ENCODE data around the gene NFKBIA. TPM values are rescaled to one million over a fixed set of nuclear protein-coding genes. Genes with fewer than 3 reads are reported as not detected.
"Not testable (repeated sequence)": the region's sequence is repeated elsewhere in the genome, so short reads cannot be mapped to it uniquely, and the experiment has no call there.

The NFKBIA gene
- total and polyA plus RNA-seq, 11 donors, result 42.7 to 193 (median 64.3) TPM

DNA sequence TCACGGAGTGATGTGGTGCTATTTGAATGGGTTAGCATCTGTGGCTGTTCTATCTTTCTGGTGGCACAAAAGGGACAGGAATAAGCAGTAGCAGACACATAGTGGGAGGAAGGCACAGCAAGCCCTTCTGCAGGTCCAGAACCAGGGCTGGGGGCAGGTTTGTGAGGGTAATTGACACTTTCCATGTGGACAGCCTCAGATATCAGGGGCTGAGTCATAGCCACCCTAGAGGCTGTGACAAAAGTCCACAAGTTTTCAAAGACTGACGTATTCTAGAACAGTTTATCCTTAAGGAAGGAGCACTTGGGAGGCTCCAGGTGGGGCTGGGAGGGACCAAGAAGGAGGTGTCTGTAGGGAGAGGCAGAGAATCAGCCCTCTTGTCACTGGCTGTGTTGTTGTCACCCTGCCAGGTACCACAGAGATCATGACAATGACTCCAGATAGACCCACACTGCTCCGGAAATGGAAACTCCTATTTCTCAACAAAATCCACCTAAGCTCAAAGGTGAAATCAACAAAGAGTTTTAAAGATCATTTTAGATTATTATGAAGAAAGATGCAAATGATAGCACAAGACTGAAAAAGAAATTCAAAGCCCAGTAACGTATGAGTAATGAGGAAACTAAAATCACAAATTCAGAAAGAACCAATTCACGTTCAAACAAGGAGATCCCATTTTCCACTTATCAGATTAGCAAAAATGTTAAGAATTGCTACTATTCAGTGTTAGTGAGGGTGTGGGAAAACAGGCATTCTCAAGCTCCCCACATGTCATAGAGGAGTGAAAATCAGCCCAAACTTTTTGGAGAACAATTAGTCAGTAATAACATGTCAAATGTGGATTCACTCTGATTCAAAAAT lies 48.3 kb downstream of the NFKBIA start:
- intact Hi-C loops (cut with DNase I), result no loop called here
- TF ChIP-seq, protein P1, sequence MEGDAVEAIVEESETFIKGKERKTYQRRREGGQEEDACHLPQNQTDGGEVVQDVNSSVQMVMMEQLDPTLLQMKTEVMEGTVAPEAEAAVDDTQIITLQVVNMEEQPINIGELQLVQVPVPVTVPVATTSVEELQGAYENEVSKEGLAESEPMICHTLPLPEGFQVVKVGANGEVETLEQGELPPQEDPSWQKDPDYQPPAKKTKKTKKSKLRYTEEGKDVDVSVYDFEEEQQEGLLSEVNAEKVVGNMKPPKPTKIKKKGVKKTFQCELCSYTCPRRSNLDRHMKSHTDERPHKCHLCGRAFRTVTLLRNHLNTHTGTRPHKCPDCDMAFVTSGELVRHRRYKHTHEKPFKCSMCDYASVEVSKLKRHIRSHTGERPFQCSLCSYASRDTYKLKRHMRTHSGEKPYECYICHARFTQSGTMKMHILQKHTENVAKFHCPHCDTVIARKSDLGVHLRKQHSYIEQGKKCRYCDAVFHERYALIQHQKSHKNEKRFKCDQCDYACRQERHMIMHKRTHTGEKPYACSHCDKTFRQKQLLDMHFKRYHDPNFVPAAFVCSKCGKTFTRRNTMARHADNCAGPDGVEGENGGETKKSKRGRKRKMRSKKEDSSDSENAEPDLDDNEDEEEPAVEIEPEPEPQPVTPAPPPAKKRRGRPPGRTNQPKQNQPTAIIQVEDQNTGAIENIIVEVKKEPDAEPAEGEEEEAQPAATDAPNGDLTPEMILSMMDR (IDR thresholded peaks at IDR 0.05), result no peak
- TF ChIP-seq POLR2A (IDR thresholded peaks at IDR 0.05), result no peak
- peak overlapping the region in 1 of 12 donors; percentile 10 for H3K27ac ChIP-seq
- DNase-seq, result no peak
- no peaks in the 10 kb centered on the region for H3K27me3 ChIP-seq
- H3K4me3 ChIP-seq, result no peak overlapping the region
- H3K36me3 ChIP-seq, result no peaks in the 10 kb centered on the region
- ATAC-seq, result peak in 3 of 4 donors; percentile 43 to 70 (median 68)
- no peaks in the 10 kb centered on the region for H3K9me3 ChIP-seq
- 52 to 65% (median 58%) methylated on average over 5 of the region's 5 CpGs for WGBS, 4 donors
- peaks cover 0 to 29% (median 9%) of the 10 kb centered on the region in 12 donors for H3K4me1 ChIP-seq

GRCh38 chr14:35355235-35355634 lies 49.3 kb downstream of the NFKBIA start:
- H3K4me1 ChIP-seq, result peaks cover 0 to 29% (median 9%) of the 10 kb centered on the region in 12 donors
- H3K36me3 ChIP-seq; H3K9me3 ChIP-seq; intact Hi-C loops (cut with DNase I); DNase-seq; H3K27me3 ChIP-seq; H3K4me3 ChIP-seq; ATAC-seq; H3K27ac ChIP-seq: not testable (repeated sequence)
- 93 to 96% (median 94%) methylated on average over 6 of the region's 6 CpGs for WGBS, 4 donors

- DNase-seq (no peak), ATAC-seq (no peak)
- H3K36me3 ChIP-seq, result no peaks in the 10 kb centered on the region
- H3K27me3 ChIP-seq, result no peaks in the 10 kb centered on the region
- peaks cover 0 to 29% (median 9%) of the 10 kb centered on the region in 12 donors for H3K4me1 ChIP-seq
- no peak for TF ChIP-seq POLR2A (IDR thresholded peaks at IDR 0.05)
- TF ChIP-seq, protein P1 (IDR thresholded peaks at IDR 0.05), result no peak
- no peaks in the 10 kb centered on the region for H3K9me3 ChIP-seq
- 71 to 82% (median 77%) methylated on average over 10 of the region's 10 CpGs for WGBS, 4 donors
- H3K27ac ChIP-seq, result no peak overlapping the region
- no peak overlapping the region for H3K4me3 ChIP-seq
- intact Hi-C loops (cut with DNase I), result no loop called here
Measured at GRCh38 chr14:35353409-35354172, 51.0 kb downstream of the NFKBIA start.

DNA sequence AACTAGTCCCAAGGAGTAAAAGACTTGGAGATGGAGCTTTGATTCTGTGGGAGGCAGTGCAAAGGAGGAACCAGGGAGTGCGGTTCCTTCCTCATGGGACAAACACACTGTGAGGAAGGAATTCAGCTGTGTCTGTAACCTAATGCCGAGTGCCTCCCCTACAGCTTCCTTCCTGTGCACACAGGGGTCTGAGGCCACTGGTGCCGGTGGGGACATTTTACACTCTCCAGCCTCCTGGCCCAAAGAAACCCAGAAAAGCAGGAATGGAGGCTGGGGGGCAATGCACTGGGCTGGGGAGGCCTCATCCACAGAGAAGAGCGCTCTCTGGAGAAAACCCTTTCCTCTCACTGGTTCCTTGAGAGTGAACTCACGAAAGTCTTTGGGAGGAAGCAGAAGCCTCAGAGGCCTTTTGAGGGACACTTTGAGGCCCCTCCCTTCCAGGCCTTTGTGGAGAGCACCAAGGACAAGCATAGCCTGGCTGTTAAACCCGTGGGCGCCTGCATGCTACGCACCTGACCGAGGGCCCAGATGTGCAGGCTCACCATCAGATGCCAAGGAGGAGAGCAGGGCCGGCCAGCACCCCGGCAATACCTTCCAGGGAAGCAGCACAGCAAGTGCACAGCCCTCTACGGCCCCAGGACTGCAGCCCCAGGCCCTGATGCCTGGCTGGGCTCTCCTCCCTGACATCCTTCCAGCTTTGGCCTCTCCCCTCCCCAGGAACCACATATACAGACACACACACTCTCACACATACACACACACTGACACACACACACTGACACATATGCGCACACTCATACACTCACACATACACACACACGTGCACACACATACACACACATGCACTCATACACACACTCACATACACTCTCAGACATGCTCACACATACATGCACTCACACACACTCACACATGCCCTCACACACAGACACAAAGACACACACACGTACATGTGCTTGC lies 52.0 kb downstream of the NFKBIA start:
- no peak overlapping the region for H3K4me3 ChIP-seq
- TF ChIP-seq, protein P1 (IDR thresholded peaks at IDR 0.05), result no peak
- TF ChIP-seq POLR2A (IDR thresholded peaks at IDR 0.05), result no peak
- ATAC-seq, result peak; percentile 63 to 73 (median 66)
- no peaks in the 10 kb centered on the region for H3K36me3 ChIP-seq
- H3K4me1 ChIP-seq, result peaks cover 0 to 29% (median 9%) of the 10 kb centered on the region in 12 donors
- 61 to 65% (median 62%) methylated on average over 15 of the region's 15 CpGs for WGBS, 4 donors
- DNase-seq, result peak in 1 of 5 donors; percentile 50
- peak overlapping the region in 9 of 12 donors; percentile 1 to 68 (median 47) for H3K27ac ChIP-seq
- no peaks in the 10 kb centered on the region for H3K27me3 ChIP-seq
- no peaks in the 10 kb centered on the region for H3K9me3 ChIP-seq
- intact Hi-C loops (cut with DNase I), result no loop called here

Measured in heart left ventricle (tissue), 16 donors.